Left hindlimb (tissue), 1 donor: ENCODE data around the gene FCMR.

ENCODE experiments used
- DNase-seq: peaks from one replicate; pipeline ENCODE4 v3.0.0-alpha.2; 2018

Gene FCMR, protein sequence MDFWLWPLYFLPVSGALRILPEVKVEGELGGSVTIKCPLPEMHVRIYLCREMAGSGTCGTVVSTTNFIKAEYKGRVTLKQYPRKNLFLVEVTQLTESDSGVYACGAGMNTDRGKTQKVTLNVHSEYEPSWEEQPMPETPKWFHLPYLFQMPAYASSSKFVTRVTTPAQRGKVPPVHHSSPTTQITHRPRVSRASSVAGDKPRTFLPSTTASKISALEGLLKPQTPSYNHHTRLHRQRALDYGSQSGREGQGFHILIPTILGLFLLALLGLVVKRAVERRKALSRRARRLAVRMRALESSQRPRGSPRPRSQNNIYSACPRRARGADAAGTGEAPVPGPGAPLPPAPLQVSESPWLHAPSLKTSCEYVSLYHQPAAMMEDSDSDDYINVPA

DNA sequence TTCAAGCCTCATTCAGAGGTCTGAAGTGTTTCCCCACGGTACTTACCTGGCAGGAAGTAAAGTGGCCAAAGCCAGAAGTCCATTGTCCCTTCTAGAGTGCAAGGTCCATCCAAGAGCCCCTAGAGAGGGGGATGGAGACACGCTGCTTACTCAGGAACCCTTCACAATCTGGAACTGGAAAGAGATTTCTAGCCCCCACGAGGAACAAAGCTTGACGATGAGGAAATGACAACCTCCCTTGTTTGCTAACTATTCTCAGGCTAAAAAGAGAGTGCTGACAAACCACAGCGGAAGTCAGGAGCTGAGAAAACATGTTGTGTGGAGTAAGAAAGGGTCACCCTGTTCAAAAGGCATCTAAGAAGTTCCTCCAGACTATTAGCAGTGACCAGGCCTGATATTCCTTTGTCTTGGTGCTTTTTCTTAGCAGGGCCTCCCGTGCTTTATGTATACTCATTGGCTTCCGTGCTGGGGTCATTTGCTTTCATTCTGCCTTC is at the start of gene FCMR:
Gene FCMR (minus strand): TSS at position 170 of the 494 bp plus-strand sequence. CDS start 87 bp downstream, at position 83.
- DNase-seq, result no peak

DNA sequence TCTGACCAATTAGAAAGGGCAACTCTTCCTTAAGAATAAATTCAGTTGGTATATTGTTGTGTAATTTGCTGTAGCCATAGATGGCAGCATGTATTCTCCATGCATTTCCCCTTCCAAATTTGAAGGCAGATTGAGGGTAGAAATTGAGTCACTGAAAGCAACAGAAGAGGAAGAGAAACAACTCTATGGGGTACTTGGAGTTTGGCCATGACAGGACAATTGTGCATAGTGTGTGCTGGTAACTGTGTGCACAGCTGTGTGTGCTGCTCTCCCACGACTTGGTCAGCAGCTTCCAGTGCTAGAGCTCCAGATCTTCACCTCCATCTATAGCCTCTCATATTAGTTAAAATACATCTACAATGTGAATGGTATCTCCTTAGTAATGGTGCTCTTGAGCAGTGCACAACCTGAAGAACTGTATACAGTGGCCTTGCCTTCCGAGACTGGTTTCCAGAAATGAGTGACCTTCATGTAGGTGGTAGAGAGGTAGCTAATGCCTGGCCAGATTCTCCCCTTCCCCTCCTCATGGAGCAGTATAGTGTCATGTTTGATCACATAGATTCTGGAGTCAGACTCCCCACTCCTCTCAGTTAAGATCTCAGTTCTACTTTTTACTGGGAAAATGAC is 49.4 kb upstream of the FCMR start:
- DNase-seq, result no peak

DNA sequence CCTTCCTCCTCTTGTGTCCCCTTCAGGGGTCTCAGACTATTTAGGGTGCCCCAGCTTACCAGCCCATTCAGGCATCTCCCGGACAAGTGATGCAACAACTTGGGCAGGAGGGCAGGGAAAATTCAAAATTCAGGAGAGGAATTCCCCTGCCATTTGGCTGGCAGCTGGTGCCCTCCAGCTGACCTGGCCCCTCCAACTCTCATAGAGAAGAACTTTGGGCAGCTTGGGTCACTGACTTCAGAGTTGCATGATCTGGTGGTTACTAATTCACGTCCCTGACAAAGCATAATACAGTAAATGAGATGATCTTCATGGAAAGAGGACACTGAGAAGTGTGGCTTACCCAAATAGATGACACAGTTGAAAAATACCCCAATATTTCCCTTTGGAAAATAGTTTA is 48.7 kb upstream of the FCMR start, which contains the start of gene FCAMR:
Gene FCAMR (minus strand): TSS at position 15 of the 400 bp plus-strand sequence. CDS start 335 bp downstream, outside the sequence.
- no peak for DNase-seq

DNA sequence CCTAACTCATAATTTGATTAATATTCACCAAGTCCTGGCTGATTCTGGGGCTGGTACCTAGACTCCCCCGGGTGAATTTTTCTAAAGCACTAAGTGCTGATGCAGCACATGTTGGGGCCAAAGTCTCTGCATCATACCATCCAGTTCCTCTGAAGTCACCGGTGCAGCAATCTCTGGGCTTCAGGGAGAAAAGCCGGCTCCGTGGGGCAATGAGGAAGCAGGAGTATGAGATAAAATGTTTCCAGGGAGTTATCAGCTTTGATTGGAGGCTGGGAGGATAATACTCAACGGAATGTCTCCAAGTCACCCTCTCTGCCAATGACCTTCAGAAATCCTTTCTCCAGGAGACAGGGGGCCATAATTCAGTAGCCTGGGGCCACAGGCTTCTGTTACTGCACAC is 47.3 kb upstream of the FCMR start:
- DNase-seq, result no peak

DNA sequence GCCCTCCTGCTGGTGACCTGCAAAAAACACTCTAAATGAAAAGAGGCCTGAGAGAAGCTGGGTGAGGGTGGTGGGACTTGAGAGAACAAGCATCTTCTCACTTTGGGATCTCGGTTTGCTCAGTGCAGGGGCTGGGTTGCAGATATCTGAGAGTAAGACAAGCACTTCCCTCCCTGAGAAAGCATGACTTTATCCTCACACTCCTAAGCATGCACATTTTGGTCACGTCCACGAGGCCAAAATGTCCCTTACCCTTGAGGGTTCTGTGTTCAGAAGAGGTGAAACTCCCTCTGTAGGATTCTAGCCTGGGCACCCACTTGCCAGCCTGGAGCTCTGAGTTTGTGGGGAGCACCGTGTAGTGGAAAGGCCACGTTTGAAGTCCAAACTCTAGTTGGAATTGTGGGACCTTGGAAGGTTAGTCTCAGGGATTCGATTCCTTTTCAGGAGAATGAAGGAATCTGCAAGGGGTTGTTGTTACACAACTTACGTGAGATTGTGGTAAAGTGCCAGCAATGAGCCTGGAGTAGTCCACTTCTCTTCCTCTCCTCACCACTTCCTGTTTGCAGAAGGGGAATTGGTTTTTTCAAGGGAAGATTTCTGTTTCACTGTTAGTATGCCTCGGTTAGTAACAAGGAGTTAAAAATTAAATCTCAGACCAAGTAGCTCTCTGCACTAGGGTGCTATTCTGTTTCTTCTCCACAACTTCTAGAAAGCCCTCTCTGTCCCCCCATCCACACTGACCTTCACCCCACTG is 45.5 kb upstream of the FCMR start:
- no peak for DNase-seq

DNA sequence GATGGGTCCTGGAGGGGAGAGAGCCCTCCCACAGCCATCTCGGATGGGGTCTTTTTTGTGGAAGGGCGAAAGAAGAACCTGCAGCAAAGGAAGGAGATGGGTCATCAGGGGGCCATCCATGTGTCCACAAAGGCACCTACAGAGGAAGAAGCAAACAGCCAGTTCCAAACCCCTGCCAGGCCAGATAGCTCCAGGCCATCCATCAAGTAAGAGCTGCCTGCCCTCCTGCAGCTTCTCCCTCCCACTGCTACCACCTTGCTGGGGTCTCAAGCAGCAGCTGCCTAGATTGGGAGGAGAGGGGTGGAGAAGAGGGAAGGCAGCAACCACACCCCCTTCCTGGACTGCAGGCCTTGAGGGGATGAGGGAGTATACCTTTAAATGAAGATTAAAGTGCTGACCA is 44.0 kb upstream of the FCMR start:
- no peak for DNase-seq

DNA sequence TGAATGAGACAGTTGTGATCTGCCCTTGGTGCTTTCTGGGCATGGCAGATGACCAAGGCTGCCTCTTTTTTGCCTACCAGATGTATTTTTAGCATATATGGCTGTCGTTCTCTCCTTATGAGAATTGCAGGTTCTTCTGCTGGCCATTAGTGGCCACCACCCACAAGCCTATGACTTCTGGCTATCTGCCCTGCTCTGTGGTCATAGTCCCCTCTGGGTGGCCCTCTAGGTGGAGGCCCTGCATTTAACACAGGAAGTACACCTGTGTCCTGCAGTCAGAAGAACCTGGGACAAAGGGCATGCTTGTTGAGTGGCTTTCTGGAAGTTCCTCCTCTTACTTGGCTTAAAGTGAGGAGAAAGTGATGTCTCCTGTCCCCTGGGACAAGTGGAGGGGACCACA is 42.0 kb upstream of the FCMR start:
- no peak for DNase-seq

DNA sequence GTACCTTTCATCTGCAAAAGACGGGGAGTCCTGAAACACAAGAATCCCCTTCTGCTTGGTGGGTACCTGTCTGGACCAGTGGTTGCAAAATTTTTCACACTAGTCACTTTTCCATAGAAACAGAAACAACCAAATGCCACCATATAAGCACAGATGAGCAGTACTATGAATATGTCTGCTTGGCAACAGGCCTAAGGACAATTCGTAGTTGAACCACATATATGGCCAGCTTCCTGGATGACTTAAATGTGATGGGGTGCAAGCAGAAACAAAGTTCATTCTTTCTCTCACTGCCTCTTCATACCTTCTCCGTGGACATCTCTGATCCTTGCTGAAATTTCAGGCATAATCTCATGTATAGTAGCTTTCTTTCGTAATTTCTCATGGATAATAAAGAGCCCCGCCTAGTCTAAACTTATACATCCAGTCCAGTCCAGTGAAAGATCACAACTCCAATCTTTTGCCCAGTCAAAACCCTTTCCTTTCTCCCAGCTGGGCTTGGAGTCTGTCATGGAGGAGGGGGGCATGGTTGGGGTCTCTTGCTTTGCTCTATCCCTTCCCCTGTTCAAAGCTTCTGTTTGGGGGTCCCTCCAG is 41.5 kb upstream of the FCMR start:
- DNase-seq, result no peak

DNA sequence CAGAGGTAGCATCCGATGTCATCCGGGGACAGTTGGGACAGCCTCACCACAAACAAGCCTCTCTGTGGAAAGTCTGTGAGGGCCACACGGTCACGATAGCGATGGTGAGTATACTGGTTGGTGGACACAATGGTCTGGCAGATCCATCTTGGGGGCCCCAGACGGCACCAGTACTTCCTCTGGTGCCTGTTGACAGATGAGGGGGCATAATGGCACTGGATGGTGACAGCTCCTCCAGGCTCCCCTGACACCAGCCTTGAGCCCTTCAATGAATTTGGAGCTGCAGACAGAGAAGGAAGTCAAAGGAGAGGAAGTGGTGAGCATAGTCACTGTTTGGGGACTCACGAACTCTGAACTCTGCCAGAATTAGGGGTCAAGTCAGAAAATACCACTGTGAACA is 40.5 kb upstream of the FCMR start:
- DNase-seq, result no peak

DNA sequence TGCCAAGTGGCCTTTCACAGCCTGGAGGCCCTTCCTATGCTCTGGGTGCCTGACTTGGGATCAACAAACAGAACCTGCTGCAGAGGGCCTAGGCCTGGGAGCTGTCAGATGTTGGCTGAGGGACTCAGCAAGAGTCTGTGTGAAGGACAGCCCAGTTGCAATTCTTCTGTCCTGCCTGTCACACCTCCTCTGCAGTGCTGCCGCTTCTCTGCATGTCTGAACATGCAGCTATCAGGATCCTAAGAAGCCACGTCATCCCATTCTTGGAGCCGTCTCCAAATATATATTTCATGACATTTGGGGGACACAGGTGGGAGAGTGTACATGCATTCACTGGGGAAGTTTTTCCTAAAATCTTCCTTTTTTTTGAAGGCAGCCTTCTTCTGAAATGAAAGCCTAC is 39.9 kb upstream of the FCMR start:
- DNase-seq, result no peak

DNA sequence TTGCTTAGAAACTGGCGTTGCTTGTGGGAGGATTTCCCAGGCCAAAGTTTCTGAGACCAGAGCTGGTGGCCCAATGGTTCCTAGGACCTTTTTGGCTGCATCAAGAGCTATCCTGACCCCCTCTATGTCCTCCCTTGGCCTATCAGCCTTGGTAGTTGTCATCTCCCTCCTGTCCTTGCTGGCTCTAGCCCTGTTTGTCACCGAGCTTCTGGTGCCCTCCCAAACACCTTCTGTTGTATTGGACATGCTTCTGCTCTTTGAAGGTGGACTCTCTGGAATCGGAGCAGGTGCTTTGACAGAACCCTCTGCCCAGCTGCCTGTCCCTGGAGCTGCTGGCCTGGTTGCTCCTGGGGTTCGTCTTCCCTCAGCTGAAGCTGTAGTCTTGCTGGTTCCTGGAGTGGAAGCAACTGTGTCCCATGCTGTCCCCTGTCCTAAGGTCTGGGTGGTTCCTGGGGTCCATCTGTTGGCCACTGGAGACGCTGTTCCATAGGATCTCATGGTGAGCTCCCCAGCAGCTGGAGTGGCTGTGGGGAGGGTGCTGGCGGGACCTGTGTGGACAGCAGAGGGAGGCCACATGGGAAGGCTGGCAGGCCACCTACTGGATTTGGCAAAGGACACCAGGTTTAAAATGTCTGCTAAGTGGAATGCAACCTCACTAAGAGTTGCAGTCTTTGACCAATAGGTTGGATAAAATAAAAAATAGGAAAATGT is 39.1 kb upstream of the FCMR start:
- no peak for DNase-seq

DNA sequence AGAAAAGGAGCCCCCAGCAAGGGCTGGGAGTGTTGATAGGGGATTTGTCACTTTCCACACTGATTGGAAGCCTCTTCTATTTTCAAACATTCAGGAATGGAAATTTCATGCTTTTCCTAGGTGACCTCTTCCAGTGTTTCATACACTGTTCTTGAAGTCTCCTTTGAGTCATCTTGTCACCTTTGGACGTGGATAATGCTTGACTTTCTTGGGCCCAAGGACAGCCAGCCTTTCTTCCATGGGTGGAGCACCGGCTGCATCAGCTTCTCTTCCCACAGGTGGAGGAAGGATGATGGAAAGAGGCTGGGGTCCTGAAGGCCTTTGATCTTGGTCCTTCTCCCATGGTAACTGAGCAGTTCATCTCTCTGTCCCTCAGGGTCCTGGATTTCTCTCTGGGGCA is 36.4 kb upstream of the FCMR start:
- no peak for DNase-seq

DNA sequence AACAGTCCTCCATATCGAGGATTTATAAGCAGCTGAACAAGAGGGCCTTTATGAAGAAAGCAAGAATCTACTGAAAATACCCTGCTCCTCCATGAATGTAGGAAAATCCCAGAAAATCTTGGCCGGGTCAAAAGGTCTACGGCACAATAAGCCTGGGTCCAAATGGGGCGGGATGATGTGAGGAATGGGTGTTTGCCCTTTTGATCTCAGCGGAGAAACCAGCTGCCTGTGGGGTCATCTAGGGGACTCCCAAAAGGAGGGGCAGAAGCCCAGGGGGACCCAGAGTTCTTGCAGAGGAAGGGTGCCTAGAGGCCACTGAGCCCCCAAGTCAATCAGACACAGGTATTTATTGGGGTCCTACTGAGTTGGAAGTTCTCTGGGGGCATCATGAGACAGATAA is 35.9 kb upstream of the FCMR start:
- no peak for DNase-seq

DNA sequence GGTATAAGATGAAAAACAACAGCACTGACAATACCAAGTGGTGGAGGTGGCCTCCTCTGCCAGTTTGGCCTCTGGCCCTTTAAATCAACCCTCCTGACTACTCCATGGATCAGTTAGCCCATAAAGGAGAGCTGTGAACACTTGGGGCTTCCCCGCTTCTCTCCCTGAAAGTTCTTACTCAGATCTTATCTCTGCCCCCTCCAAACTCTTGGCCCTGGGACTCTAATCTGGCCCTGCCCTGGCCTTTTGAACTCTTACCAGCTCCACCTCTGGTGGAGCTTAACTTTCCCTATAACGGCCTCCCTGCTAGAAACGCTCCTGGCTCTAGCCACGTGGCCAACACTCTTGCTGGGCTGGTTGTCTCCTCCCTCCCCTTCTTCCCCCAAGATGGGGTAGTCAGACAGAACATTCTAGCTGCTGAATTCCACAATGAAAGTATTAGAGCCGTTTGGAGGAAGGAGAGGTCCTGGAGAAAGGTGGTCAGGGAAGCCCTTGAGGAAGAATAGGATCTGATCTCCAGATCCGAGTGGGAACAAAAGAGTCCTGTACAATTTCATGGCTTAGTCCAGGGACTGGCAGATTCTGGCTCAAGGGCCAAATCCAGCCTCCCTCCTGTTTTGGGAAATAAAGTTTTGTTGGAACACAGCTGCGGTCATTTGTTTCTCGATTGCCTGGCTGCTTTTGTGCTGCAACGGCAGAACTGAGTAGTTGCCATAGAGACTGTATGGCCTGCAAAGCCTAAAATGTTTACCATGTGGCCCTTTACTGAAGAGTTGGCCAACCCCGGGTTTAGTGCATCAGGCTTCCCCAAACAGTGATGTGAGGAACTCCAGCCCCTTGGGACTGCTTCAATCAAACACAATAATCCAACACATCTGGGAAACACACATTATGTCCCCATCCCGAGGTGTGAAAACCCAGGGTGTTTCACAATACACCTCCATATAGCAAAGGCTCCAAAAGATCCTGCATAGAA is 34.0 kb upstream of the FCMR start:
- DNase-seq, result peak; percentile 49

DNA sequence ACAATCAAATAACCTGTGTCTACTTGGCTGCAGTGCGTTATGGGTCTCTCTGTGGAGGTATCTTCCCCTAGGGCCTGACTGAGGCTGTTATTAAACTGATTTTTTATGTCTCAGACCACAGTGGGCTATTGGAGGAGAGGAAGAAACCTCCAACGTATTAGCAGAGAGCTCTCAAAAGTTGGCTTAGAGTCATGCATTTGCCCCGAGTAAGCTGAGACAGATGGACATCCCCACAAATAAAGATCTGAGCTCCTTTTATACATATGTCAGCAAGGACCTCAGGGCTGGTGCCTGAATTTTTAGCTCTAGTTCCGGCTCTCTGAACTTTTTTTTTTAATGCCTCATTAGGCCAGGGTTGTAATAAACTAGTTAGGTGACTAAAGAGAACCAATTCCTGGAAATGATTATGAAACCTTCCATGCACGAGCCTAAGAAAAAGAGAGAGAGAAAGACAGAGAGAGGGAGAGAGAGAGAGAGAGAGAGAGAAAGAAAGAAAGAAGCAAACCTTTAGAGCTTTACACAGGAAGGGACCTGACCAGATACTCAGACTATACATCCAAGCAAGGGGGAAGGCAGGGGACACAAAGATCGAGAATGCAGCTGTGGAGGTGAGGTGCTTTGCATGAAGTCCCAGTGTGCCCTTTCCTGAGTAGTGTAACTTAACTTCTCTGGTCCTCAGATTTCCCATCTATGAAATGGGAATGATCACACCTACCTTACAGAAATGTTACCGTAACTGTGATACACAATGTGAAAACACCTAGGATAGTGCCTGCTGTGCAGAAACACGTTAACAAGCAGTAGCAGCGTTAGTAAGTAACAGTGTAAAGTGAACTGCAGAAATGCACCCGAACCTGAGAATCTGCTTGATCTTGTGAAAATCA is 33.0 kb upstream of the FCMR start:
- DNase-seq, result no peak

DNA sequence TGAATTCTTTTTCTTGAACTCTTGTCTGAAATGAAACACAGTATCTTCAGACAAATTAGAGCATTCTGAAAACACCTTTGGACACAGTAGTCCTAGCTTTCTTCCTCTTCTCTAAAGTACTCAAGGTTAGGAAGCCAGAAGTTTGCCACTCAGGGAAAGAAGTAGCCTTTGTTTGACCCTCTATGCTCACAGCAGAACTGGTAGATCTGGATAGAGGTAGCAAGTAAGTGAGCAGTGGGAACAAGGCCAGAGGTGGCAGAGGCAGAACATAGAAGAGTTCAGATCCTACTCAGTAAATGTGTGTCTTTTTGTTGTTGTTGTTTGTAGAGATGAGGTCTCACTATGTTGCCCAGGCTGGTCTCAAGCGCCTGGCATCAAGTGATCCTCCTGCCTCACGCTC is 31.9 kb upstream of the FCMR start:
- no peak for DNase-seq

DNA sequence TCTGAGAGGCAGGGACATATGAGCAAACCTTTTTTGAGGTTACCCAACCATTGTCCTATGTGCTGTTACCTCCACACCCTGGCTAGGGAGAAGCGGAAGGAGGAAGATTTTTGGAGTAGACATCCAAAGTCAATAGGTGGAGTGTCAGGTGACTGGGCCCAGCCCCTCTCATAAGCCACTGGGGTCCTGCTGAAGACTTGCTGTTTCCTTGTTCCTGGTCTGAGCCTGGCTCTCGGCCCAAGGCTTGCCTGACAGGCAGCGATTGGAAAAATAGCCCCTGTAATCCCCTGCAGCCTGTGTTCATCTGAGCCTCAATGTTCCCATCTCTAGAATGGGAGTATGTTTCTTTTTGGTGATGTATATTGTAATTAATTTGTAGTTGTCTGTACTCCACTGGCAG is 31.4 kb upstream of the FCMR start:
- DNase-seq, result no peak

DNA sequence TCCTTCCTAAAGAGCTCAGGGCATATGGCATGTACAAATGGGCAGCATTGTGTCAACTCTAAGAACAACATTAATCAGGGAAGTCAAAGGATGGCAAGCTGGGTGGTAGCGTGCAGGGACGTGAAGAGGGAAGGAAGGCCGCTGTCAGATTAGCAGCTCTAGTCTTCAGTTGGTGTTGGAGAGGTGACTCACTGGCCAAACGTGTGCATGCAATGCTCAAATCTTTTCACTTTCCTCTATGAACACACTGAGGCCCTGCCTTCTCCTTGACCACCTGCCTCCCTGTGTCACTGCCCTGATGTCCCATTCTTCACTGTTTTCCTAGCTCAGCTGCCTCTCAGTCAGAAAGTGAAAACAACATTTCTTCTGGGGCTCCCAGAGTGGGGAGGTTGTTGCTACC is 30.4 kb upstream of the FCMR start:
- no peak for DNase-seq

DNA sequence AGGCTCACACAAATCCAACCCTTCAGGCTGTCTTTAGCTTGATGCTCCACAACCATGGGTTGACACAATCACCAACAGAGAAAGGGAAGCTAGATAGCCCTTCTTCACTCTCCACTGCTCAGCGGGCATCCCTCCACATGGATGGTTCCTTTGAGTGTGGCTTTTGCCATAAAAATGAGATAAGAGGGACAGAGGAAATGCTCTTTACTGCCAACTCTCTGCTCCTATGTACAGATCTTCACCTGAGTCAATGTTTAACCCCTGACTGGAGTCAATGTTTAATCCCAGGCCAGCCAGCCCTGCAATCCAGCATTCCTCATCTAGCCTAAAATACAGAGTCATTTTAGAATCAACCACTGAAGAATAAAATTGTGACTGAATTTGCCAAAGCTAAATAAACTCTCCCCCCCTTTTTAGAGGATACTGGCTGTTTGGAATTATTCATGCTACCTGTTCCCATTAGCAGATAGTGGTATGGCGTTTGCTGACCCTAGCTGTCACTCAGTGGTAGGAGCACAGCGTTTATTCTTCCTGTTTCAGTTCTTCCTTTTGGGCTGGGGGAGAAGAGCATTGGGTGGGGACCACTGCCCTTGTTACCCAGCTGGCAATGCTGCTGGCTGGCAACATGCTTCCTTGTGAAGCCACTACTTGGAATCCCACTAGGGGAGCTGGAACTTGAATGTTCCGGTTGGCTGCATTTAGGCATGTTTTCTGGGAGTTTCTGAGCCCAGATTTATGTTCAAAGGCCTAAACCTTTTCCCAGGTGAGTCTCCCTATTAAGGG is 29.8 kb upstream of the FCMR start:
- DNase-seq, result no peak
